ENCODE data around the gene GRAMD1A. TPM values are rescaled to one million over a fixed set of nuclear protein-coding genes. Genes with fewer than 3 reads are reported as not detected.

Gene GRAMD1A
- total and polyA plus RNA-seq, 9 of the 15 experiments (the other 6 are each of a cell fraction or from before 2014, with no cell fraction given) = 1.4 to 63.8 (median 38.5) TPM

GRCh38 chr19:34999498-35000337, at the start of gene GRAMD1A (continued):
- TF ChIP-seq TFAP4 (CRISPR knock-in tag; IDR thresholded peaks at IDR 0.05; ENCODE audit: borderline replicate concordance) (peak; percentile 7; the same call in 1 of the 2 replicates), FOSL1 (tag; conservative IDR thresholded peaks at IDR 0.05) (peak; percentile 39), PTRF (tag; IDR thresholded peaks at IDR 0.05) (no peak), HOXB6 (CRISPR knock-in tag; IDR thresholded peaks at IDR 0.05; ENCODE audit: borderline replicate concordance) (no peak), ZNF785 (CRISPR knock-in tag; IDR thresholded peaks at IDR 0.05) (no peak), DACH1 (IDR thresholded peaks at IDR 0.05; ENCODE audit: partially characterized antibody) (no peak), BRD4 (IDR thresholded peaks at IDR 0.05) (no peak; the same call in 1 of the 2 replicates), PURB (CRISPR knock-in tag; IDR thresholded peaks at IDR 0.05; ENCODE audit: low read depth) (no peak), ZFP91 (CRISPR knock-in tag; IDR thresholded peaks at IDR 0.05) (no peak), ZNF318 (IDR thresholded peaks at IDR 0.05; ENCODE audit: borderline replicate concordance in 1 of 2, low read depth in 1 of 2) (no peak), ZNF639 (CRISPR knock-in tag; conservative IDR thresholded peaks at IDR 0.05 in 1 of 2, IDR thresholded peaks at IDR 0.05 in 1 of 2) (peak in 1 of 2 experiments; percentile 81; a peak in 2 of 4 replicates)
